PC-3 (cell line): ENCODE measurements around the gene CD300LD. TPM values are rescaled to one million over a fixed set of nuclear protein-coding genes. Genes with fewer than 3 reads are reported as not detected.

Experiments used
- ATAC-seq: fragments of 200-7000 bp; cut with Tn5 transposase; 2 replicates; pipeline ENCODE4 v1.9.1; 2020; ENCODE audit warnings: mild to moderate bottlenecking, moderate library complexity
- BruUV-seq: library from RNA; stranded (reverse); fragments of 400-500 nt; replicated peaks from 2 replicates; lab custom pipeline; 2021; lab: Mats Ljungman, UMichigan
- CTCF ChIA-PET: fragments of 300-600 bp; sonication (Branson Sonifier 250); formaldehyde crosslinking; loops from one replicate; lab custom pipeline; 2022; ENCODE audit warnings: antibody characterized with exemption; lab: Charles Lee
- POLR2A ChIA-PET: fragments of 300-600 bp; sonication (Branson Sonifier 250); formaldehyde crosslinking; loops from one replicate; lab custom pipeline; 2022; ENCODE audit warnings: antibody characterized with exemption; ENCODE audit not compliant: unreplicated experiment; lab: Charles Lee
- DNase-seq: peaks from one replicate; pipeline ENCODE4 v3.0.0-alpha.2; 2015
- H2AFZ ChIP-seq: fragments of 300-600 bp; sonication (generic); 2 replicates; pipeline ENCODE4 v1.6.0; 2016; ENCODE audit warnings: antibody characterized with exemption, low read length
- H3F3A ChIP-seq: fragments of 300-600 bp; sonication (generic); one replicate; pipeline ENCODE4 v1.6.0; 2017; ENCODE audit warnings: antibody characterized with exemption, low read length, control low read depth, mild to moderate bottlenecking; ENCODE audit not compliant: unreplicated experiment
- H3K27ac ChIP-seq: fragments of 300-600 bp; sonication (generic); 2 replicates; pipeline ENCODE4 v1.5.1; 2016; ENCODE audit warnings: mild to moderate bottlenecking, low read length
- H3K27me3 ChIP-seq: fragments of 300-600 bp; sonication (generic); 2 replicates; pipeline ENCODE4 v1.6.1; 2016; ENCODE audit warnings: low read length, mixed read lengths
- H3K36me3 ChIP-seq: fragments of 300-600 bp; sonication (generic); 2 replicates; pipeline ENCODE4 v1.6.1; 2016; ENCODE audit warnings: low read depth, mixed run types, low read length, mixed read lengths
- H3K4me1 ChIP-seq: fragments of 300-600 bp; sonication (generic); 2 replicates; pipeline ENCODE4 v1.5.1; 2016; ENCODE audit warnings: low read length; ENCODE audit not compliant: insufficient read depth
- H3K4me2 ChIP-seq: fragments of 300-600 bp; sonication (generic); 2 replicates; pipeline ENCODE4 v1.6.0; 2016; ENCODE audit warnings: low read length
- H3K4me3 ChIP-seq: fragments of 300-600 bp; sonication (generic); 2 replicates; pipeline ENCODE4 v1.5.1; 2016; ENCODE audit warnings: mild to moderate bottlenecking, low read length, mixed read lengths
- H3K79me2 ChIP-seq: fragments of 300-600 bp; sonication (generic); 2 replicates; pipeline ENCODE4 v1.6.1; 2017; ENCODE audit warnings: low read length, mixed read lengths
- H3K9ac ChIP-seq: fragments of 300-600 bp; sonication (generic); 2 replicates; pipeline ENCODE4 v1.6.0; 2016; ENCODE audit warnings: mild to moderate bottlenecking, low read length
- H3K9me2 ChIP-seq: fragments of 300-600 bp; sonication (generic); replicated peaks from 2 replicates; pipeline ENCODE4 v1.6.1; 2016; ENCODE audit warnings: mixed run types, low read length, mixed read lengths
- H3K9me3 ChIP-seq: fragments of 300-600 bp; sonication (generic); 2 replicates; pipeline ENCODE4 v1.6.1; 2016; ENCODE audit warnings: low read length, mixed read lengths
- H4K20me1 ChIP-seq: fragments of 300-600 bp; sonication (generic); 2 replicates; pipeline ENCODE4 v1.6.1; 2016; ENCODE audit warnings: low read length, mixed read lengths
- CTCF ChIP-seq: fragments of 300-600 bp; sonication (generic); conservative IDR thresholded peaks from 2 replicates; pipeline ENCODE4 v1.5.1; 2017; ENCODE audit warnings: antibody characterized with exemption, low read depth, mild to moderate bottlenecking, low read length
- EZH2 ChIP-seq: fragments of 300-600 bp; sonication (generic); IDR thresholded peaks from one replicate; pipeline ENCODE4 v1.6.1; 2017; ENCODE audit warnings: antibody characterized with exemption, mild to moderate bottlenecking, low read length; ENCODE audit not compliant: unreplicated experiment
- EZH2phosphoT487 ChIP-seq: fragments of 300-600 bp; sonication (generic); IDR thresholded peaks from 2 replicates; pipeline ENCODE4 v1.6.1; 2018; ENCODE audit warnings: mild to moderate bottlenecking, antibody characterized with exemption, low read length, borderline replicate concordance
- intact Hi-C: fragments of 100-400 bp; cut with micrococcal nuclease; formaldehyde crosslinking; loops from 2 replicates; pipeline ENCODE4 v1.9.0; 2023
- total RNA-seq: library from RNA; depleted of rRNA; stranded (reverse); fragments of >200 nt; gene quantifications from 2 replicates; pipeline ENCODE4 v1.2.3, GENCODE V29; 2014

The CD300LD gene
- total RNA-seq, 1 experiment from 2014 or later: not detected

- DNase-seq (no peak), ATAC-seq (no peak)
- no peaks in the 10 kb centered on the region for H3F3A ChIP-seq
- H3K4me3 ChIP-seq: no peak overlapping the region
- H3K27me3 ChIP-seq: peaks cover 30% of the 10 kb centered on the region
- no peaks in the 10 kb centered on the region for H3K9me2 ChIP-seq
- no peaks in the 10 kb centered on the region for H3K79me2 ChIP-seq
- no peak overlapping the region for H3K4me2 ChIP-seq
- H3K9me3 ChIP-seq: no peaks in the 10 kb centered on the region
- no peak overlapping the region for H3K9ac ChIP-seq
- H3K4me1 ChIP-seq: no peaks in the 10 kb centered on the region
- no peak overlapping the region for H2AFZ ChIP-seq
- ChIA-PET POLR2A (no interaction called here), CTCF (interaction anchor here (0.6 kb wide), 1 partner anchor 194 kb away, joined by 5 read pairs; the partner anchor contains the start of gene RAB37)
- no peak overlapping the region for H3K27ac ChIP-seq
- no peaks in the 10 kb centered on the region for H4K20me1 ChIP-seq
- intact Hi-C loops: no loop called here
- BruUV-seq: no TSS peak
- H3K36me3 ChIP-seq: no peaks in the 10 kb centered on the region
- TF ChIP-seq CTCF (no peak), EZH2phosphoT487 (no peak), EZH2 (no peak)
Observed at GRCh38 chr17:74543406-74543805, 48.7 kb downstream of the CD300LD start.

- Histone ChIP-seq H3F3A (no peaks in the 10 kb centered on the region), H3K4me1 (no peaks in the 10 kb centered on the region), H3K9me2 (no peaks in the 10 kb centered on the region), H2AFZ (no peak overlapping the region), H3K27me3 (peaks cover 36% of the 10 kb centered on the region), H3K79me2 (no peaks in the 10 kb centered on the region), H4K20me1 (no peaks in the 10 kb centered on the region), H3K4me3 (no peak overlapping the region), H3K4me2 (no peak overlapping the region), H3K27ac (no peak overlapping the region), H3K9me3 (no peaks in the 10 kb centered on the region), H3K36me3 (no peaks in the 10 kb centered on the region), H3K9ac (no peak overlapping the region)
- DNase-seq: no peak
- ChIA-PET CTCF (interaction anchor here (0.6 kb wide), 1 partner anchor 194 kb away, joined by 5 read pairs; the partner anchor contains the start of gene RAB37), POLR2A (no interaction called here)
- no peak for TF ChIP-seq CTCF
- TF ChIP-seq EZH2: no peak
- no peak for TF ChIP-seq EZH2phosphoT487
- no peak for ATAC-seq
- no TSS peak for BruUV-seq
- intact Hi-C loops: no loop called here
Observed at GRCh38 chr17:74542727-74543383, 49.2 kb downstream of the CD300LD start.

- Histone ChIP-seq H2AFZ (no peak overlapping the region), H3K79me2 (no peaks in the 10 kb centered on the region), H4K20me1 (no peaks in the 10 kb centered on the region), H3K27me3 (peaks cover 42% of the 10 kb centered on the region), H3K36me3 (no peaks in the 10 kb centered on the region), H3K9me2 (no peaks in the 10 kb centered on the region), H3K9me3 (no peaks in the 10 kb centered on the region), H3K9ac (no peak overlapping the region), H3K27ac (no peak overlapping the region), H3K4me3 (no peak overlapping the region), H3K4me1 (no peaks in the 10 kb centered on the region), H3K4me2 (no peak overlapping the region), H3F3A (no peaks in the 10 kb centered on the region)
- no peak for DNase-seq
- ChIA-PET POLR2A (no interaction called here), CTCF (no interaction called here)
- intact Hi-C loops: no loop called here
- no TSS peak for BruUV-seq
- ATAC-seq: no peak
- TF ChIP-seq EZH2: no peak
- TF ChIP-seq CTCF: no peak
- TF ChIP-seq EZH2phosphoT487: no peak
Observed at GRCh38 chr17:74542166-74542565, 49.9 kb downstream of the CD300LD start.
